ENCODE measurements around the gene CASP14.
"Not testable (repeated sequence)": the region's sequence is repeated elsewhere in the genome, so short reads cannot be mapped to it uniquely, and the experiment has no call there.

The CASP14 gene

GRCh38 chr19:15048885-15049541 lies at the start of gene CASP14:
TSS of gene CASP14 (plus strand) at chr19:15049480. CDS start at chr19:15052252, 2,772 bp downstream.
- DNase-seq = no peak

GRCh38 chr19:15008308-15008707 lies 41.0 kb upstream of the CASP14 start:
- no peak for DNase-seq

GRCh38 chr19:15010501-15011300 lies 38.6 kb upstream of the CASP14 start:
- no peak for DNase-seq

GRCh38 chr19:15014579-15014978 lies 34.7 kb upstream of the CASP14 start:
- DNase-seq = no peak

GRCh38 chr19:15015946-15016542 lies 33.2 kb upstream of the CASP14 start:
- no peak for DNase-seq

GRCh38 chr19:15018836-15019235 lies 30.4 kb upstream of the CASP14 start:
- DNase-seq = not testable (repeated sequence)

GRCh38 chr19:15021286-15022007 lies 27.8 kb upstream of the CASP14 start:
- no peak for DNase-seq

GRCh38 chr19:15022752-15023151 lies 26.5 kb upstream of the CASP14 start:
- no peak for DNase-seq

- no peak for DNase-seq
These were observed 24.1 kb upstream of the CASP14 start for GRCh38 chr19:15025217-15025616.

GRCh38 chr19:15028490-15028889 lies 20.8 kb upstream of the CASP14 start:
- no peak for DNase-seq

GRCh38 chr19:15031675-15032074 lies 17.6 kb upstream of the CASP14 start:
- DNase-seq = no peak

GRCh38 chr19:15035795-15036311 lies 13.4 kb upstream of the CASP14 start:
- no peak for DNase-seq

GRCh38 chr19:15037586-15037985 lies 11.7 kb upstream of the CASP14 start:
- no peak for DNase-seq

- DNase-seq = no peak
These were observed 11.0 kb upstream of the CASP14 start for GRCh38 chr19:15038294-15038693.

GRCh38 chr19:15042003-15042402 lies 7.3 kb upstream of the CASP14 start:
- DNase-seq = no peak

- DNase-seq = no peak
These were observed 6.5 kb upstream of the CASP14 start for GRCh38 chr19:15042826-15043225.

- DNase-seq = no peak
These were observed 3.8 kb upstream of the CASP14 start for GRCh38 chr19:15045506-15045905.

- DNase-seq = no peak
These were observed 1.6 kb upstream of the CASP14 start for GRCh38 chr19:15047680-15048079.

GRCh38 chr19:15048128-15048527 lies 1.2 kb upstream of the CASP14 start:
- no peak for DNase-seq

- no peak for DNase-seq
These were observed 1.4 kb downstream of the CASP14 start for GRCh38 chr19:15050639-15051038.

- no peak for DNase-seq
These were observed 12.8 kb downstream of the CASP14 start for GRCh38 chr19:15062036-15062435.

- DNase-seq = not testable (repeated sequence)
These were observed 21.1 kb downstream of the CASP14 start for GRCh38 chr19:15070386-15070785.

Measured in CD4-positive, alpha-beta T cell treated with Interleukin-12 subunit alpha and Interleukin-12 subunit beta, for 1 hour (primary cell).